Gastrocnemius medialis (tissue), 4 donors: ENCODE data around the gene SYT5.
"Not testable (repeated sequence)": the region's sequence is repeated elsewhere in the genome, so short reads cannot be mapped to it uniquely, and the experiment has no call there.

ENCODE experiments used
- POLR2A ChIP-seq, 2 donors: fragments of 450-650 bp; IDR thresholded peaks; one replicate each; pipeline ENCODE4 v1.6.1; 2017; ENCODE audit warnings: antibody characterized with exemption in 2 of 2, mild to moderate bottlenecking in 2 of 2, moderate library complexity in 2 of 2
- TF ChIP-seq, protein P1 (sequence below), 5 experiments: fragments of 450-650 bp in 3 of 5; fragments of 200-600 bp in 2 of 5; sonication (generic) in 2 of 5; IDR thresholded peaks in 4 of 5; conservative IDR thresholded peaks in 1 of 5; 1 replicate in 4 of 5; 2 replicates in 1 of 5; pipeline ENCODE4 v1.5.1; 2016 to 2019; ENCODE audit warnings: antibody characterized with exemption in 5 of 5, mild to moderate bottlenecking in 3 of 5, moderate library complexity in 3 of 5

DNA sequence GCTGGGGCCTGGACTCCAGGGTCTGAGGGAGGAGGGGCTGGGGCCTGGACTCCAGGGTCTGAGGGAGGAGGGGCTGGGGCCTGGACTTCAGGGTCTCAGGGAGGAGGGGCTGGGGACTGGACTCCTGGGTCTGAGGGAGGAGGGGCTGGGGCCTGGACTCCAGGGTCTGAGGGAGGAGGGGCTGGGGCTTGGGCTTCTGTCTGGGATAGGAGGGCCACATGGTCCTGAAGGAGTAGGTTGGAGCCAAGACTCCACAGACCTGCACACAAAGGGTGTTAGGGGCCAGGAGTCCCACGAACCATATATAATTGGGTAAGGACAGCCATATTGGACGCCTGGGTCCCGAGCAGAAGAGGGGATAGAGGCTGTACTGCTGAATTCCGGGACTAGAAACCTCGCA, 24.3 kb downstream of the SYT5 start:
- TF ChIP-seq, protein P1, sequence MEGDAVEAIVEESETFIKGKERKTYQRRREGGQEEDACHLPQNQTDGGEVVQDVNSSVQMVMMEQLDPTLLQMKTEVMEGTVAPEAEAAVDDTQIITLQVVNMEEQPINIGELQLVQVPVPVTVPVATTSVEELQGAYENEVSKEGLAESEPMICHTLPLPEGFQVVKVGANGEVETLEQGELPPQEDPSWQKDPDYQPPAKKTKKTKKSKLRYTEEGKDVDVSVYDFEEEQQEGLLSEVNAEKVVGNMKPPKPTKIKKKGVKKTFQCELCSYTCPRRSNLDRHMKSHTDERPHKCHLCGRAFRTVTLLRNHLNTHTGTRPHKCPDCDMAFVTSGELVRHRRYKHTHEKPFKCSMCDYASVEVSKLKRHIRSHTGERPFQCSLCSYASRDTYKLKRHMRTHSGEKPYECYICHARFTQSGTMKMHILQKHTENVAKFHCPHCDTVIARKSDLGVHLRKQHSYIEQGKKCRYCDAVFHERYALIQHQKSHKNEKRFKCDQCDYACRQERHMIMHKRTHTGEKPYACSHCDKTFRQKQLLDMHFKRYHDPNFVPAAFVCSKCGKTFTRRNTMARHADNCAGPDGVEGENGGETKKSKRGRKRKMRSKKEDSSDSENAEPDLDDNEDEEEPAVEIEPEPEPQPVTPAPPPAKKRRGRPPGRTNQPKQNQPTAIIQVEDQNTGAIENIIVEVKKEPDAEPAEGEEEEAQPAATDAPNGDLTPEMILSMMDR (IDR thresholded peaks at IDR 0.05 in 4 of 5, conservative IDR thresholded peaks at IDR 0.05 in 1 of 5), result not testable (repeated sequence)
- not testable (repeated sequence) for TF ChIP-seq POLR2A (IDR thresholded peaks at IDR 0.05)
